HG03139 (cell line): ENCODE measurements around the gene DPP3.
"Not testable (repeated sequence)": the region's sequence is repeated elsewhere in the genome, so short reads cannot be mapped to it uniquely, and the experiment has no call there.

Source experiments
- ATAC-seq: cut with Tn5 transposase; IDR thresholded peaks from one replicate; pipeline ENCODE4 v1.9.1; 2021; ENCODE audit not compliant: unreplicated experiment

DPP3 gene

DNA sequence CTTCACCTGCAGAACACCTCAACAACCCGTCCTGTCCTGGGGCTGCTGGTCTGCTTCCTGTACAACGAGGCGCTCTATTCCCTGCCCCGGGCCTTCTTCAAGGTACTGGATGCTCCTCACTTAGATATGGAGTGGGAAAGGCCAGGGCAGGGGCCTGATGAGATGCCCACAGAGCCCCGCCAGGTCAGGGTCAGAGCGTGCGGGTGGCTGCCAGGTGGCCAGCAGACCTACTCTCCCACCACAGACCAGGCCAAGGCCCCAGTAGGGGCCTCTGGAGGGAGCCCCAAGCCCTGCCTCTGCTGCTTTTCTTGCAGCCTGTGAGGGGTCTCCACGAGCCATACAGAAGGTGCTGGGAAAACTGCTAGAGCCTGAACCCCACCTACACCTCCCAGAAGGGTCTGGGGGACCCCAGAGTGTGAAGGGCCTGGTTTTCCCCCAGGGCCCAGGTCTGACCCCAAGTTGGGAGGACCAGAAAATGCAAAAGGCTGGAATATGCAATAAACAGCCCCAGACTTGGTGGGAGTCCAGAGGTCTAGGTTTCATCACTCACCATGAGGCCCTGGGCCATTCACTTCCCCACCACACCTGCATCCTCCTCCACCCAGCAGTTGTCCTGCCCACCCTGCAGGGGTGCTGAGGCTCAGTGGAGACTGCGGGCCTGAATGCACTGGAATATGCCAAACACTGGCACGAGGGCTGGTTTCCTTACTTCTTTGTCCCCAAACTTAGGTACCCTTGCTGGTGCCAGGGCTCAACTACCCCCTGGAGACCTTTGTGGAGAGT, 50.9 kb downstream of the DPP3 start:
- no peak for ATAC-seq

DNA sequence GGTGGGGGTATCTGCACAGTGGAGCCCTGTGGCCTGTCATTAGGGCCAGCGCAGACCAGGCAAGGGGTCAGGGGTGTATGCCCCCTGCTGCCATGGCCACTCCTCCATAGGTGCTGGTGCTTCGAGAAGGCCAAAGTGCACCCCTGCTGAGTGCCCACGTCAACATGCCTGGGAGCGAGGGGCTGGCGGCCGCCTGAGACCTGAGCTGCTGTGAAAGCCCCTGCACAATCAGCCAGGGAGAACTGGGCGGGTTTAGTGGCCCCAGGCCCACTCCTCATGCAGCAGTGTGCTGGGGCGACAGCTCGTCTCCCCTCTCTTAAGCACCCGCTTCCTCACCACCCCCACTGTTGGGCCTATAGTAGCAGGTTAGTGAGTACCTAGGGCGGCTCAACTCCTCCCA, 51.6 kb downstream of the DPP3 start:
- no peak for ATAC-seq

DNA sequence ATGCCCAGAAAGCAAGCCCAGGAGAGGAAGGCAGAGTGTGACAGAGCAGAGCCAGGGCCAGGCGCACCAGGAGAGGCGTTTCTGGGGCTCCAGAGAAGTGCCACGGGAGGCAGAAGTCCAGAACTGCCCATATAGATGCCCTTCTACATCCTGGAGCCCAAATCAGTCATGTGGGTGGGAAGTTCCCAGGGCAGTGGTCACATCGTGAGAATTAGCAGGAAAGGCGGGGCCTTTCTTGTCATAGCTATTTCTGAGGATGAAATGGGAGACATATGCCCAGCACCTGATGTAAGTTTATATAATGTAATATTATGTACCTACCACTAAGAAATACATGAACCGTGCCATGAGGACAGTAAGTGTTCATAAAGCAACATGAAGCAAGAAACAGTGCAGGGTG, 52.5 kb downstream of the DPP3 start:
- ATAC-seq: no peak

DNA sequence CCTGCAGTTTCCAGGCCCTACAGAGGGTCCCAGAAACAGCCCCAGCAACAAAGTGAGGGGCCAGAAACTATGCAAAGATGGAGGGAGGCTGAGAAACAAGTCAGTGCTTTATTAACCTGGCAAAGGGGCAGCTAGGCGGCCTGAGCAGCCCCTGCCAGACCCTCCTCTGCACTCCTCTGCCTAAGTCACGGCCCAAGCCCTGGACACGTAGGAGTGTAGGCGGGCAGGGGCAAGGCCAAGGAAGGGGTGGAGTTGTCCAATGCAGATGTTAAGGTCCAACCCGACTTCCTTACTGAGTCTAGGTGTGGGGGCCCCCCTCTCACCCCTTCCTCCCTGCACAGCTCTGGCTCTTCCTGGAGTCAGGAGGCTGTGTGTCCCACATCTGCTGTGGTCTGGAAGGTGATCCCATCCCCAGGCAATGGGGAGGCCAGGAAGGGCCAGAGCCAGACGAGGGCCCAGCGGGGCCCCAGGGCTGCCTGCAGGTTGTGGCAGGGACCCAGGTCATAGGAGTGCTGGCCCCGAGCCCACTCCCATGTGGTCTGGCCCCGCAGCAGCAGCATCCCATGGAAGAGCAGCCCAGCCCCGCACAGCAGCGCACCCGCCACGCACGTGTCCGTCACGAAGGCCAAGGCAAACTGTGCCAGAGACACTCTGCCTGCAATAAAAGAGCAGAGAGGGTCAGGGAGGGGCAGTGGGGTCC, 59.1 kb downstream of the DPP3 start:
- no peak for ATAC-seq

DNA sequence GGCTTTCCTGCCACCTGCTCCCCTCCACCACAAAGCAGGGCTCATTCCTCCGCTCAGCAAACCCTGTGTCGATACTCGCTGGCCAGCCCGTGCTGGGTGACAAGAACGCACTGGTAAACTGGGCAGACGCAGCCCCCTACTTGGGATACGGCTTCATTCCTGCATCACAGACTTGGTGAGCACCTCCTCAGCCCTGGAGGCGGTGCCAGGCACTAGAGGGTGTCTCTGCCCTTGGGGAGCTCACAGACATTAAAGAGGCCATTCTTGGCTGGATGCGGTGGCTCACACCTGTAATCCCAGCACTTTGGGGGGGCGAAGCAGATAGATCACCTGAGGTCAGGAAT, 59.6 kb downstream of the DPP3 start:
- ATAC-seq: no peak

DNA sequence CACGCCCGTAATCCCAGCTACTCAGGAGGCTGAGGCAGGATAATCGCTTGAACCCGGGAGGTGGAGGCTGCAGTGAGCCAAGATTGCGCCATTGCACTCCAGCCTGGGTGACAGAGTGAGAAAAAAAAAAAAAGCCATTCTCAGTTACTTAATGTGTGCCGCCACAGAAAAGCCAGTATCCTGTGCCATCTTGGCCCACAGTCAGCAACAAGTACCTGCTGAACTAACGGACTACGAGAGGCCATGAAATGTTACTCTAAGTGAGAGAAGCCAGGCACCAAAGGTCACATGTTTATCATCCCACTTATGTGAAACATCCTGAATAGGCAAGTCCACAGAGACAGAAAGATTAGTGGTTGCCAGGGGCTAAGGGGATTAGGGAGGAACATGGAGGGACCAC, 60.4 kb downstream of the DPP3 start:
- not testable (repeated sequence) for ATAC-seq

DNA sequence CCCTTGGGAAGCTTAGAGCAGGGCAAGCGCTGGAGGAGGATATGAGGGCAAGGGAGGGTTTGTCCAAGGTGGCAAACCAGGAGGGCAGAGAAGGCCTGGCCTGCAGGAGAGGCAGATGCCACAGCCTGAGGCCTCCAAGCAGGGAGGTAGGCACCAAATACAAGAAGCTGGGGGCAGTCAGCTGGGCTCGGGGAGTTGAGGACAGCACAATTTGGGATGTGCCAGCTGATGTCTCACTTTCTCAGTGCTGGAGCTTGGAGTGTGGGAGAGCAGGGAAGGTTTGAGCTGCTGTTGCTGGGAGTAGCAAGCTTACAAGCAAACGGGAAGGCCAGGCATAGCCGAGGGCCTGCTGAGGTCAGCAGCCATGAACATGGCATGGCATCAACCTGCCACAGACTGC, 61.7 kb downstream of the DPP3 start:
- ATAC-seq: no peak

DNA sequence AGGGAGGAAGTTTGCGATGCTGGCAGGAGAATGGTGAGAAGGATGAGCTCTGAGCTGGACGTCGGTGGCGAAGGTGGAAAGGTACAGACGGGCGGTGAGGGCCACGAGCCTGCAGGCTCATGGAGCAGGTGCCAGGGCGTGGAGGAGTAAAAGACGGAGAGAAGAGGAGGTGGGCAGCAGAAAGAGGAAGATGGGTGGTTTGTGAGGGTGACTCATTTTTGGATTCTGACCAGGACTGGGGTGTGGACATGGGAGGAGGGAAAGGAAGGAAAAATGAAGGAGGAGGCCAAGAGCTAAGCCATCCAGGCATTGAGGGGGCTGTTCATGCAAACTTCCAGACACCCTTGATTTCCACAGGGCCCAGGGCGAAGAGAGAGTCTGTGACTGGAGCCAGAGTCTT, 62.1 kb downstream of the DPP3 start:
- ATAC-seq: no peak

DNA sequence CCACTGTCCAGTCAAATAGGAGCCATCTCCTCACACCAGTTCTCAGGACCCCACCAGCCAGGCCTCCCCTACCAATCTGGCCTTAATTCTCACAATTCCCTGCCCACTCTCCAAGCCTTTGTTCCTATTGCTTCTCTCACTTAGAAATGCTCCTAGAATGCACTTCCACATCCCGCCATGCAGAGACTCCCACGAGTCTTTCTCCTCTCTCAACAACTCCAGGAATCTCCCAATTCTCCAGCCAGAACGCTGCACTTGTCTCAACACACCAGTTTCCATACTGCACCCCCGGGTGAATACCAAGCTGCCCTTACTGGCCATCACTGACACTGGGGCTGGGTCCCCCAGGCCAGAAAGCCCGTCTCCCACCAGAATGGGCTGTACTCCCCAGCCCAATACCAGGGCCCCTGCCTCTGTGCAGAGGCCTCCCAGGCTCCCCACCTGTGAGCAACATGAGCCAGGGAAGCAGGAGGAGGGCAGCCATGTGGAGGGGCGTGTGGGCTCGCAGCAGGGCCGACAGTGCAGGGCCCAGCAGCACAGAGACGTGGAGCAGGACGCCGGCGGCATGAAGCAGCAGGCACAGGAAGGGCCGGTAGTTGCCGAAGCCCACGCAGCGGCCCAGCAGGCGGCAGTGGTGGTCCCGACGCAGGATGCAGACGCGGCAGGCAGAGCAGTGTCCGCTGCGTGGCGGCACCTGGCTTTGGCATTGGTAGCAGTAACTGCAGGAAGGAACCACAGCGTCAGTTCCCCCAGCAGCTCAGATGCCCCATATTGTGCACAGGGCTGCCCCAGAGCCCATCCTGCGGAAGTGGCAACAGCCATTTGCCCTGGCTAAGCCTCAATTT, 63.3 kb downstream of the DPP3 start:
- peak; percentile 36 for ATAC-seq

DNA sequence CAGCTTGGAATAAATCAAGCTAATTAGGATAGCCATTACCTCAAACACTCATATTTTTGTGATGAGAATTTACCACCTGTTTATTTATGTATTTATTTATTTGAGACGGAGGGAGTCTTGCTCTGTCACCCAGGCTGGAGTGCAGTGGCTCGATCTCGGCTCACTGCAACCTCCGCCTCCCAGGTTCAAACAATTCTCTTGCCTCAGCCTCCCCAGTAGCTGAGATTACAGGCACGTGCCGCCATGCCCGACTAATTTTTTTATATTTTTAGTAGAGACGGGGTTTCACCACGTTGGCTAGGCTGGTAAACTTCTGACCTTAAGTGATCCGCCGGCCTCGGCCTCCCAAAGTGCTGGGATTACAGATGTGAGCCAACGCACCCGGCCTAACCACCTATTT, 64.7 kb downstream of the DPP3 start:
- not testable (repeated sequence) for ATAC-seq

DNA sequence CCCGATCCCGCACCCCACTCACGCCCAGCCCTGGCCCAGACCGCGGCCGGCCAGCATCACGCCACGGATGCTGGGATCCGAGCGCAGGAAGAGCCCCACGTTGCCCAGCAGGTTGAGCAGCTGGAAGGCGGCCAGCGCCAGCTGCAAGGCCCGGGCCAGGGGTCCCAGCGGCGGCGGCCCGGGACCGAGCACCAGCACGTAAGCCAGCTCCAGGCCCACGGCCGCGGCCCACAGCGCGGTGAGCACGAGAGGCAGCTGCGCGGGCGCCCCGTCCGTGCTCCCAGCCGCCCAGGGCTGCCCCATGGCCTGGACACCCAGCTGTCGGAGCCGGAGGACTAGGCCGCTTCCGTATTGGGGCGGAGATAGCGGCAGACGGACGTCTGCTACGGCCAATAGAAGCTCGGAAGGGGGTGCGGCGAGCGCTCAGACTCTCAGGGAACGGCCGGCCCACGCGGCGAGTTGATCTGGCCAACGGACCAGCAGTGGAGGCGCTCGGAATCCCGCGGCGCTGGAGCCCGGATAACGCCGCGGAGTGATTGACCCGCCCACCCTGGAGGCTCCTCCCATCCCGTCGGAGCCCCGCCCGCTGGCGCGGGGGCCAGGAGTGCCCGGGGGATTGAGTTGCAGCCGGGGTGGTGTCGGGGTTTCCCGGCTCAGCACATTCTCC, 65.6 kb downstream of the DPP3 start, which contains the start of gene ZDHHC24:
Gene ZDHHC24 (minus strand): TSS at position 348 of the 667 bp plus-strand sequence. CDS start 45 bp downstream, at position 303.
- ATAC-seq: peak; percentile 79

DNA sequence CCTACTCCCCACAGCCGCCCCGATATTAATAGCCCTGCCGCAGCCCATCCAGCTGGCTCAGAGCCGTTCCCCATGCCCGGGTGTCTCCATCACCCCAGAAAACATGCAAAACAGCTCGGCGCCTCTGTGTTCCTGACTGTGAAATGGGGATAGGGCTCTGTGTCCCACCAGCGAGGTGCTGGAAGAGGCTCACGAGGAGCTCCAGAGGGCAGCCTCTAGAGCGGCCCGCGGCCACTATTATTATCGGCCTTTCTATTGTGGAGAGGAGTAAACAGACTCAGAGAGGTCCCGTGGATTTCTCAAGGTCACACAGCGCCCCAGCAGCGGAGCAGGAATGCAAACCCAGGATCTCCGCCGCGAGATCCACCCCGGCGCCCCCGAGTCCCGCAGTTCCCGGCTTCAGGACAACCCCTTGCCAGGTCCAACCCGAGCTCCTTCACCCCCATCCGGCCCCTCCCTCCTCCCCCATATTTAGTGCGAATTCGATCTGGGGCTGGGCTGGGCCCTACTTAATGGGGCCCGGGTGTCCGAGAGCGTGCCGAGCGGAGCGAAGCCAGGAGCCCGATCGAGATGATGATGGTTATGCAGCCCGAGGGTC, 66.2 kb downstream of the DPP3 start, which contains the start of gene ACTN3:
Gene ACTN3 (plus strand): TSS at position 536 of the 598 bp plus-strand sequence. CDS start 35 bp downstream, at position 571.
- ATAC-seq: no peak

DNA sequence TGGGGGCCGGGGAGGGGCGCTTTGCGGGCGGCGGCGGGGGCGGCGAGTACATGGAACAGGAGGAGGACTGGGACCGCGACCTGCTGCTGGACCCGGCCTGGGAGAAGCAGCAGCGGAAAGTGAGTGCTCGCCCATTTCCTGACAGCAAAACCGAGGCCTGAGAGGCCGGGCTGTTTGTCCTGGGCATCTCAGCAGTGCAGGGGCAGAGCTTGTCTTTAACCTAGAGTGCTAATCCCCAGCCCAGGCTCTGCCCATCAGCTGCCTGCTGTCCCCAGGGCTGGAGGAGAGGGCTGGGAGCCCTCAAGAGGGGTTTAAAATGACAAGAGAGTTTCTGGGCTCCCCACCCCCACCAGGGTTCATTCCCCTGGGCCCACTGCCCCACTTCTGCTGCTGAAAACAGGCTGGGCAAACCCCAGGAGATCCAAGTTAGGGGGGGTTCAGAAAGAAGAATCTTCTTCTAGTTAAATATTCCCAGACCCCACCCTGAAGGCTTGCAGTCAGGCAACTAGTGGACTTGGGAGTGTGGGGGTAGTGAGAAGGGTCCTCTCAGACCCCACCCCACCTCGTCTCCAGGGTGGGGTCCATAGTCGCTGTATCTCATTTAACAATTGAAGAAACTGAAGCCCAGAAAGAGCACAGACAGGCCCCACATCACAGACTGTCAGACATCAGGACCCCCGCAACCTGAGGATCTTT, 66.9 kb downstream of the DPP3 start:
- ATAC-seq: no peak

DNA sequence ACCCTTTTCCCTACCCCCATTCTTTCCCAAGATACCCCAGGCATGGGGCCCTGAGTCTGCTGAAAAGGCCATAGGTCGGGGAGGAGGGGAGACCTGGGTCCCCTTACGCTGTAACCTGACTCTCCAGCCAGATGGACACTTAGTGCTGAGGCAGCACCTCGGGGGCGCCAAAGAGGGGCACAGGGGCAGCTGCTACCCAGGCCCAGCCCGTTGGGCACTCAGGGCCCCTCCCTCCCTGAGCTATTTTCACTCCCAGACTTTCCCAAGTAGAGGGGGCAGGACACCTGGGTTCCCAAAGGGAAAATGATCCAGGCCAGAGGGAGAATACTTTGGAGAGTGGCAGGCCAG, 67.4 kb downstream of the DPP3 start:
- no peak for ATAC-seq

DNA sequence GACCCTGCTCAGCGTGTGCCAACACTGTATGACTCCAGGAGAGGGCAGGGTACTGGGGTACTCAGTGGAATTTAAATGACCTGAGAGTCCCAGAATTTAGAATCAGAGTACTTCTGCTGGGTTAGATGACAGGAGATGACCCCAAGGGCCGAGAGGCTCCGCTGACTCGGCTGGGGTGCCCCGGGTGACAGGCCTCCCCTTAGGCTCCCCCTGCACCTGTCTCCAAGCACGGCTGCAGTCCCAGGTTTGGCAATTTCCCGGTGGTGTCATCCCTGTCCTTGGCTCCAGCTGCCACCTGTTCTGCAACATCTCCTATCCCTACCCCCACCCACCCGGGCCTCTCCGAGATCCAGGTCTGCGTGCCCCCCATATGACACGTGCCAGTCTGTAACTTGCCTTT, 67.8 kb downstream of the DPP3 start:
- ATAC-seq: no peak

DNA sequence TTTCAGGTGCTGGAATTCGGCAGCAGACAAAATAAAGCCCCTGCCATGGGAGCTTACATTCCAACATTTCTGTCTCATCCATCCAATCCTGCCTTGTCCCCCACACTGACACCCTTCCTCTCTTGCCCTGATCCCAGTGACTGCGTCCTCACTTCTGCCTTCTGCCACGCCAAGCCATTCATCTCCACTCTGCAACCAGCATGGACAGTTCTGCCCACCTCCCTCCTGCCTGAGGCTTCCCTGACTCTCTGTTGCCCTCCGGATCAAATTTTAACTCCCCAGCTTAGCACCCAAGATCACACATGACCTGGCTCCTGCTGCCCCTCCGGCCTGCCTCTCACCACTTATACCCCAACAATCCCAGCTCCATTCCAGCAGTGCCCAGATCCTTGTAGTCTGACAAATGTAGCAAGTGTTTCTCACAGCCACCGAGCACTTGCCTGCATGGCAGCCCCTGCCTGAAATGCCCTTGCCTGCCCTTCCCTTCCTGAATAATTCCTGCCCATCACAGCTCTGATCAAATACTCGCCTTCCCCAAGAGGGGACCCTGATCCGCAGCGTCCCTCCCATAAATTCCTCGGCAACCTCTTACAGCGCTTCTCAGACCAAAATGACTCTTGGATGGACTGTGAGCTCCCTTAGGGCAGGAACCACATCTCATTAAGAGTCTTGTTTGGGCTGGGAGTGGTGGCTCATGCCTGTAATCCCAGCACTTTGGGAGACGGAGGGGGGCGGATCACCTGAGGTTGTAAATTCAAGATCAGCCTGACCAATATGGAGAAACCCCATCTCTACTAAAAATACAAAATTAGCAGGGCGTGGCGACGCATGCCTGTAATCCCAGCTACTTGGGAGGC, 68.8 kb downstream of the DPP3 start:
- ATAC-seq: no peak

DNA sequence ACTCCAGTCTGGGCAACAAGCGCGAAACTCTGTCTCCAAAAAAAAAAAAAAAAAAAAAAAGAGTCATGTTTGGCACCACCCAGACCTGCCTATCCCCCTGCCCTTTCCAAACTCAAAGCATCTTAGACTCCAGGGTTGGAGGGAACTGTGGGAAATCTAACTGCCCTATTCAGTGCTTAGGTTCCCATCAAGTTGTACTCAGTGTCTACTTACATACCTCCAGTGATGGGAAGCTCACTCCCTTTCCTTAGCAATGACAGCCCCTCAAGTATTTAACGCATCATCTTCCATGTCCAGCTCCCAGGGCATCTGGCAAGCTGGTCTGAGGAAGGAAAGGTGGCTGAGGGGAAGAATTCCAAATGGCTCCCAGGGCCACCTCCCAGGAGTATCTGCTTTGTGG, 69.5 kb downstream of the DPP3 start:
- no peak for ATAC-seq

DNA sequence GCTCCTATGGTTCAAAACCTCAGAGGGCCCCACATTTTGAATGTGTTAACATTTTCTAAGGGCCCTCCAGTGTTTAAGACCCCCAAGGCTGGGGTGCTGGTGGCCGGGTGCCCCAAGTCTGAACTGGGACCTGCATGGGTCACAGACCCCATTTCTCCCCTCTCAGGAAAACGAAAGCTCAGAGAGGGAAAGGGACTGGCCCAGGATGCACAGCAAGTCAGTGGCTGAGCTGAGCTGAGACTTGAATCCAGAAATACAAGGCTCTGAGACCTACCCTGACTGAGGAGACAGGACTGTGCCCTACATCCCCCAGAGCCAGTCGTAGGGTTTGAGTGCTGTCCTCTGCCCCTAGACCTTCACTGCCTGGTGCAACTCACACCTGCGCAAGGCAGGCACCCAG, 70.7 kb downstream of the DPP3 start:
- ATAC-seq: no peak

DNA sequence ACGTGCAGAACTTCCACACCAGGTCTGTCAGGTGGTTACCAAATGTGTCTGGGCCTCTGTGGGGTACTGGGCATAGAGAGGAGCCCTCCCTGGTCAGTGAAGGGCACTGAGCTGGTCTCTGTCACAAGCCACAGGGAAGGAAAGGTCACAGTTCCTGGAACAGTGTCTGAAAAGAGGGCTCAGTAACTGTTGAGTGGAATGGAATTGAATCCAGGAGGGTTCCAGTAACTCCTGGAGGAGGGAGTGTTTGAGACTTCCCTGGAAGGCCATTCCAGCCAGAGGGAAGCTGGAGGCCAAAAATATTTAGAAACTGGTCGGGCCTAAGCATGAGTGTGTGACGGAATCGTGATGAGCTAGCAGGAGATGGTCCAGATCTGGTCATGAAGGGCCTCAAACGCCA, 74.4 kb downstream of the DPP3 start:
- no peak for ATAC-seq
